T-helper 1 cell treated with Interleukin-12 subunit alpha and Interleukin-12 subunit beta and Interleukin-4 antibody, amounts not matched to agents 30 μg/mL and 1 μg/mL, for 36 hours (primary cell): Measurements from ENCODE around the gene UBA1.
A peak's percentile ranks its signal among the peaks of the same experiment; 100 is the strongest.

Experiments
- H3K27ac Mint-ChIP-seq: one replicate; pipeline ENCODE4 v1.8.0; 2021; ENCODE audit warnings: mild to moderate bottlenecking, mixed read lengths
- H3K27me3 Mint-ChIP-seq: one replicate; pipeline ENCODE4 v1.8.0; 2021; ENCODE audit warnings: low read depth, mixed read lengths
- H3K36me3 Mint-ChIP-seq: one replicate; pipeline ENCODE4 v1.8.0; 2021; ENCODE audit warnings: low read depth, mixed read lengths
- H3K4me1 Mint-ChIP-seq: one replicate; pipeline ENCODE4 v1.8.0; 2021; ENCODE audit warnings: low read depth, mixed read lengths
- H3K4me3 Mint-ChIP-seq: one replicate; pipeline ENCODE4 v1.8.0; 2021; ENCODE audit warnings: mild to moderate bottlenecking, moderate library complexity, mixed read lengths
- H3K9me3 Mint-ChIP-seq: one replicate; pipeline ENCODE4 v1.8.0; 2021; ENCODE audit warnings: mixed read lengths

The UBA1 gene

GRCh38 chrX:47233333-47234113, 39.9 kb downstream of the UBA1 start:
- H3K36me3 Mint-ChIP-seq = peaks cover 15% of the 10 kb centered on the region
- H3K4me3 Mint-ChIP-seq = peak overlapping the region; percentile 96
- H3K4me1 Mint-ChIP-seq = peaks cover 9% of the 10 kb centered on the region
- H3K27me3 Mint-ChIP-seq = no peaks in the 10 kb centered on the region
- no peaks in the 10 kb centered on the region for H3K9me3 Mint-ChIP-seq
- H3K27ac Mint-ChIP-seq = peak overlapping the region; percentile 100

GRCh38 chrX:47234583-47234982, 41.0 kb downstream of the UBA1 start:
- Mint-ChIP-seq H3K36me3 (peaks cover 10% of the 10 kb centered on the region), H3K9me3 (no peaks in the 10 kb centered on the region), H3K4me3 (peak overlapping the region; percentile 25), H3K4me1 (peaks cover 9% of the 10 kb centered on the region), H3K27me3 (no peaks in the 10 kb centered on the region), H3K27ac (peak overlapping the region; percentile 53)

DNA sequence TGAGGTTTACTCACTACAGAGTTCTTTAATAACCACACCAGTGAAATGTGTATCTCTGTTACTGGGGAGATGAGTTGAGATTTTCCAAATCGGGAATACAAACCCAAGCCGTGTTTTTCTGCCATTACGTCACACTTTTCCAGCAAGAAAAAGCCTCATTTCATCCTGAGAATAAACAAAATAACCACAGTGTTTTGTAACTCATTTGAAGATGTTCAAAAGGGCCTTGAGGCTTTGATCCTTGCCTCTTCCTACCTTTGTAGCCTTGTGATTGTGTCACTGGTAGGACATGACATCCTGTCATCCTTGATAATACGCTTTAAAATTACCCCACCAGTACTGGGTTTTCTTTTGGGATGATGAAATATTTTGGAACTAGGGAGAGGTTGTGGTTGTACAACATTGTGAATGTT, 42.1 kb downstream of the UBA1 start:
- no peak overlapping the region for H3K27ac Mint-ChIP-seq
- peaks cover 7% of the 10 kb centered on the region for H3K36me3 Mint-ChIP-seq
- no peaks in the 10 kb centered on the region for H3K9me3 Mint-ChIP-seq
- H3K4me1 Mint-ChIP-seq = peaks cover 6% of the 10 kb centered on the region
- no peaks in the 10 kb centered on the region for H3K27me3 Mint-ChIP-seq
- peak overlapping the region; percentile 66 for H3K4me3 Mint-ChIP-seq

- Mint-ChIP-seq H3K36me3 (peaks cover 13% of the 10 kb centered on the region), H3K4me3 (no peak overlapping the region), H3K9me3 (no peaks in the 10 kb centered on the region), H3K27ac (no peak overlapping the region), H3K4me1 (peaks cover 6% of the 10 kb centered on the region), H3K27me3 (no peaks in the 10 kb centered on the region)
These were observed 45.6 kb downstream of the UBA1 start for GRCh38 chrX:47239199-47239598.

GRCh38 chrX:47239898-47240545, 46.4 kb downstream of the UBA1 start:
- Mint-ChIP-seq H3K4me3 (no peak overlapping the region), H3K4me1 (peaks cover 5% of the 10 kb centered on the region), H3K9me3 (no peaks in the 10 kb centered on the region), H3K36me3 (peaks cover 16% of the 10 kb centered on the region), H3K27me3 (no peaks in the 10 kb centered on the region), H3K27ac (no peak overlapping the region)

DNA sequence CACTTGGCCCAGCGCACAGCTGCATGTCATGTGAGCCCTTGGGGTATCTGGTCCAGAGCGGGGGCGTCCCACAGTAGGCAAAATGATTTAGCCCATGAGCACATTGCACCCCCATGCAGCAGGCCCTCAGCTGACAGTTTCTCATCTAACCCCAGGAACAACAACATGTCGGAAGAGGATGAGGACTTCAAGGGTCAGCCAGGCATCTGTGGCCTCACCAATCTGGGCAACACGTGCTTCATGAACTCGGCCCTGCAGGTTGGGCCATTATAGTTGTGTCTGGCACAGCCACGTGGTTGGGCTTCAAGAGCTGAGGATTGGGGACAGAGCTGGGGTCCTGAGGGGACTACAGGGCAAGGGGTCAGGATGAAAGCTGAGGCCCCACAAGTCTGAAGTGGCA, 47.0 kb downstream of the UBA1 start:
- Mint-ChIP-seq H3K4me1 (peaks cover under 1% of the 10 kb centered on the region), H3K27me3 (no peaks in the 10 kb centered on the region), H3K4me3 (no peak overlapping the region), H3K9me3 (no peaks in the 10 kb centered on the region), H3K36me3 (peaks cover 12% of the 10 kb centered on the region), H3K27ac (no peak overlapping the region)

GRCh38 chrX:47241201-47242011, 47.8 kb downstream of the UBA1 start:
- Mint-ChIP-seq H3K27me3 (no peaks in the 10 kb centered on the region), H3K4me1 (no peaks in the 10 kb centered on the region), H3K4me3 (no peak overlapping the region), H3K27ac (no peak overlapping the region), H3K9me3 (no peaks in the 10 kb centered on the region), H3K36me3 (peaks cover 16% of the 10 kb centered on the region)

DNA sequence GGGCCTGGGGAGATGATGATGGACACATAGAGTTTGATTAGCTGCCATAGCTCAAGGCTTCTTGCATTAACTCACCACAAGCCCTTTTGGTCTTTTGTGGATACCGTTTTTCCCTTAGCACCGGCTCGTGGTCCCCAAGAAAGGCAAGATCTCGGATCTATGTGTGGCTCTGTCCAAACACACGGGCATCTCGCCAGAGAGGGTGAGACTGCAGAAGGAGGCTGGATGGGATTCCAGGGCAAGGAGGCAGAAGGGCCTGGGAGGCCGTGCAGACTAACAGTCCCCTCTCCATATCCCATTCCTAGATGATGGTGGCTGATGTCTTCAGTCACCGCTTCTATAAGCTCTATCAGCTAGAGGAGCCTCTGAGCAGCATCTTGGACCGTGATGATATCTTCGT, 48.7 kb downstream of the UBA1 start:
- no peak overlapping the region for H3K4me3 Mint-ChIP-seq
- H3K27me3 Mint-ChIP-seq = no peaks in the 10 kb centered on the region
- H3K27ac Mint-ChIP-seq = no peak overlapping the region
- H3K36me3 Mint-ChIP-seq = peaks cover 16% of the 10 kb centered on the region
- H3K9me3 Mint-ChIP-seq = no peaks in the 10 kb centered on the region
- no peaks in the 10 kb centered on the region for H3K4me1 Mint-ChIP-seq

GRCh38 chrX:47243351-47243750, 49.7 kb downstream of the UBA1 start:
- H3K9me3 Mint-ChIP-seq = no peaks in the 10 kb centered on the region
- H3K4me3 Mint-ChIP-seq = no peak overlapping the region
- H3K27me3 Mint-ChIP-seq = no peaks in the 10 kb centered on the region
- peaks cover 21% of the 10 kb centered on the region for H3K36me3 Mint-ChIP-seq
- no peaks in the 10 kb centered on the region for H3K4me1 Mint-ChIP-seq
- H3K27ac Mint-ChIP-seq = no peak overlapping the region

- Mint-ChIP-seq H3K9me3 (no peaks in the 10 kb centered on the region), H3K36me3 (peaks cover 21% of the 10 kb centered on the region), H3K4me3 (no peak overlapping the region), H3K4me1 (no peaks in the 10 kb centered on the region), H3K27ac (no peak overlapping the region), H3K27me3 (no peaks in the 10 kb centered on the region)
These were observed 51.0 kb downstream of the UBA1 start for GRCh38 chrX:47244676-47245075.

- Mint-ChIP-seq H3K36me3 (peaks cover 17% of the 10 kb centered on the region), H3K4me3 (no peak overlapping the region), H3K27me3 (no peaks in the 10 kb centered on the region), H3K27ac (no peak overlapping the region), H3K4me1 (no peaks in the 10 kb centered on the region), H3K9me3 (no peaks in the 10 kb centered on the region)
These were observed 51.5 kb downstream of the UBA1 start for GRCh38 chrX:47245156-47245555.

DNA sequence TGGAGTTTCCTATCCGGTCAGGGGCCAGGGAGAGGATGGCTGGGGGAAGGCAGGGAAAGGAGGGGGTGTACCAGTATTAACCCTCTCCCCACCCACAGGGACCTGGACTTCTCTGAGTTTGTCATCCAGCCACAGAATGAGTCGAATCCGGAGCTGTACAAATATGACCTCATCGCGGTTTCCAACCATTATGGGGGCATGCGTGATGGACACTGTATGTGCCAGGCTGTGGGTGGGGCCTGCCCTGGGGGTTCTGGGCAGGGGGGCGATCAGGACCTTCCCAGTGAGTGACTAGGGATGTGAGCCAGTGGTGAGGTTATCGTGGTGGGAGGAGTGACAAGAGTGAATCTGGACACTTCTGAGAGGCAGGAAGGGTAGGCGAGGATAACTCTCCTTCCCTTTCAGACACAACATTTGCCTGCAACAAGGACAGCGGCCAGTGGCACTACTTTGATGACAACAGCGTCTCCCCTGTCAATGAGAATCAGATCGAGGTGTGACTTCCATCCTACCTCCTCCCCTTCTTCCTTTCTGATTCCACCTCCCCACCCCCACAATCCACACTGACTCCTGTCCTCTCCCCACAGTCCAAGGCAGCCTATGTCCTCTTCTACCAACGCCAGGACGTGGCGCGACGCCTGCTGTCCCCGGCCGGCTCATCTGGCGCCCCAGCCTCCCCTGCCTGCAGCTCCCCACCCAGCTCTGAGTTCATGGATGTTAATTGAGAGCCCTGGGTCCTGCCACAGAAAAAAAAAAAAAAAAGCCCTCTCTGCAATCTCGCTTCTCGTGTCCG, 53.8 kb downstream of the UBA1 start:
- Mint-ChIP-seq H3K27ac (no peak overlapping the region), H3K36me3 (peaks cover 12% of the 10 kb centered on the region), H3K4me1 (no peaks in the 10 kb centered on the region), H3K4me3 (no peak overlapping the region), H3K9me3 (no peaks in the 10 kb centered on the region), H3K27me3 (no peaks in the 10 kb centered on the region)

DNA sequence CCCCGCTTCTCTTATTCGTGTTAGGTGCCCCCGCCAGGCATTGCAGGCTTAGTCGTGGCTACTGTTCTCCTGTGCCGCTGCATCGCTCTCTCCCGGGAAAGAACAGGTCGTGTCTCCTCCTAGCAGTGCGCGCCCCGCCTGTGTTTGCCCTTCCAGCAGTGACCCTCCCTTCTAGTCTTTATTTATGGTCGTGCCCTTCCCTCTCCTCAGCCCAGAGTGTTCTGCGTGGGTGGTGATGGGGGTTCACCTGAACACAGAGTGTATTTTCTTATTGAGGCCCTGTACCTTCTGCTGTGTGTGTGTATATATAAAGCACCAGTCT, 54.3 kb downstream of the UBA1 start:
- no peaks in the 10 kb centered on the region for H3K27me3 Mint-ChIP-seq
- H3K4me3 Mint-ChIP-seq = no peak overlapping the region
- H3K9me3 Mint-ChIP-seq = no peaks in the 10 kb centered on the region
- H3K4me1 Mint-ChIP-seq = no peaks in the 10 kb centered on the region
- peaks cover 12% of the 10 kb centered on the region for H3K36me3 Mint-ChIP-seq
- H3K27ac Mint-ChIP-seq = no peak overlapping the region

DNA sequence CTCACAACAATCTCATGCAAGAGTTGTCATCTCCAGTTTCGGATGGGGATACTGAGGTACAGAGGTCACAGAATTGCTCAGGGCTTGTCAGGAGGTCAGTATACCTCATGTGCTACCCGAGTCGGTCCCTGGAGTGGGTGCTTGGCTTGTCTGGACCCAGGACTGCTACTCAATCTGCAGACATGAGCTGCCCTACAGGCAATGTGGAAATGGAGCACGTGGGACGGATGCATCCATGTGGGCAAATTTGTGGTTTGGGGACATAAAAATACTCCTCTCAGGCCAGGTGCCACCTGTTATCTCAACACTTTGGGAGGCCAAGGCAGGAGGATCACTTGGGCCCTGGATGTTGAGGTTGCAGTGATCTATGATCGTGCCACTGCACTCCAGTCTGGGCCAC, 54.9 kb downstream of the UBA1 start:
- Mint-ChIP-seq H3K9me3 (no peaks in the 10 kb centered on the region), H3K27me3 (no peaks in the 10 kb centered on the region), H3K36me3 (peaks cover 12% of the 10 kb centered on the region), H3K4me1 (no peaks in the 10 kb centered on the region), H3K4me3 (no peak overlapping the region), H3K27ac (no peak overlapping the region)
